Stimulated activated CD8-positive, alpha-beta memory T cell treated with anti-CD3 and anti-CD28 coated beads, Interleukin-15, amount 100 ng/mL, for 24 hours (primary cell): ENCODE results near the gene C3.
A peak's percentile ranks its signal among the peaks of the same experiment; 100 is the strongest.

Source experiments
- DNase-seq: peaks from one replicate; pipeline ENCODE4 v3.0.0-alpha.2; 2020; ENCODE audit warnings: low read depth

Gene C3

DNA sequence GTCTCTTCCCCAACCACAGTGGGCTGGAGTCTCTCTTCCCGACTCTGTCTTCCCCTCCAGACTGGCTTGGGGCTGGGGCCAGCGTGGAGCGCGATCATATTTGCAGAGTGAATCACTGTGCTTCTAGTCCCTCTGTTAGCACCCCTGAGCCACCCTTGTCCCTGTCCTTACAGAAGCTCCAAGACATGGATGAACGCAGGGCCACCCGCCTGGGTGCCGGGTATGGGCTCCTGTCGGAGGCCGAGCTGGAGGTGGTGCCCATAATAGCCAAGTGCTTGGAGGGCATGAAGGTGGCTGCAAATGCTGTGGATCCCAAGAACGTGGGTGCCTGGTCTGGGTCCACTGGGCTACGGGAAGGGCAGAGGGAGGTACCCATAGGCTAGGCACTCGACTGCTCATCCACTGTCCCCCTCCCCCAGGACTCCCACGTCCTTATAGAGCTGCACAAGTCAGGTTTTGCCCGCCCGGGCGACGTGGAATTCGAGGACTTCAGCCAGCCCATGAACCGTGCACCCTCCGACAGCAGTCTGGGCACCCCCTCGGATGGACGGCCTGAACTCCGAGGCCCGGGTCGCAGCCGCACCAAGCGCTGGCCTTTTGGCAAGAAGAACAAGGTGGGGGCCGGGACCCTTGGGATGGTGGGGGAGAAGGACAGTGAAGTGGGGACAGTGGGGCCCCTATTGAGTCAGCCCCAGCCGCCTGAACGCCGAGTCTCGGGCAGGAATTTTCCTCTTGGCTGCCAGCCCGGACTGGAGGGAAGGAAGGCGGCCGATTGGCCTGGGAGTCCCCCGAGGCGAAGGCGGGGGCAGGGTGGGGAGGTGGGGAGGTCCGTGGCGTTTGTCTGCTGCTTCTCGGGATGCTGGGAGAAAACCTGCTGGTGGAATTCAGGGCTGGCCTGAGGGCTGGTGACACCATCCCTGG is 24.2 kb upstream of the C3 start:
- DNase-seq, result no peak

- DNase-seq, result no peak
Observed at GRCh38 chr19:6743714-6744380, 23.4 kb upstream of the C3 start.

DNA sequence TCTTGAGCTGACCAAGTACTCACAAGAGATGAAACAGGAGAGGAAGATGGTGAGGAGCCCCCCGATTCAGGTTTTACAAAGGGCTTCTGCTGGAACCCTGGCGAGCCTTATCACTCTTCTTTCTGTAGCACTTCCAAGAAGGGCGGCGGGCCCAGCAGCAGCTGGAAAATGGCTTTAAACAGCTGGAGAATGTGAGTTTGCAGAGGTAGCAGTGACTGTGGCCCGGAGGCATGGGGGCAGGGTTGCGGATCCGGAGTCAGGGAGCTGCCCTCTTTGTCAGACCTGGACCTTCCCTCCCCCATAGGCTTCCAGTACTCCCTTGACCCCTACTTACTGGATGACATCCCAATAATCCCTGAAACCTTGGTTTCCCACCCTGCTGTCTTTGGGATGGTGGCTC is 22.6 kb upstream of the C3 start:
- DNase-seq, result no peak

DNA sequence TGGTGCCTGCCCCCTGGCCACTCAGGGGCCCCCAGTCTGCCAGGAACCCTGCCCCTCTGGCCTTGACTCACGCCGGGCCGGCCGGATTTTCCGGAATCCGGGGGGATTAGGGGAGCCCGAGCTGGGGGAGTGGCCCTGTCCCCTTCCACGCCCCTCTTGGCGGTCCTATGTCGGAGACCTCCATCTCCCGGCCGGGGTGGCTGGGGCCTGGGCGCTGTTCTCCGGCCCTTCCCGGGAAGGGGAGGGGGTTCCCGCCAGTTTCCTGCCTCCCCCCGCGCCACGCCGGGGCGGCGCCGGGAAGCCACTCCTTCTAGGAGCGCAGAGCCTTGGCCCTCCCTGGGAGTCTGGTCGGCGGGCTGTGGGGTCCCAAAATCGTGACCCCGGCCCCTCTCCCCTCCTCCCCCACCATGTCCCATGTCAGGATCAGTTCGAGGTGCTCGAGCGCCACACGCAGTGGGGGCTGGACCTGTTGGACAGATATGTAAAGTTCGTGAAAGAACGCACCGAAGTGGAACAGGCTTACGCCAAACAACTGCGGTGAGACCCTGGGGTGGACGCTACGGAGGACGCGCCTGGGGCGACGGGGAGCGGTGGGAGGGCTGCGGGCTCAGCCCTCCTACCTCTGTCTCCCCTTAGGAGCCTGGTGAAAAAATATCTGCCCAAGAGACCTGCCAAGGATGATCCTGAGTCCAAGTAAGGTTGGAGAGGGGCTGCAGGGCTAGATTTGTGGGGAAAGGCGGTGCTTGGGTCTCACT is 20.3 kb upstream of the C3 start:
- no peak for DNase-seq

- no peak for DNase-seq
Observed at GRCh38 chr19:6739883-6740588, 19.6 kb upstream of the C3 start.

- DNase-seq, result peak; percentile 69
Observed at GRCh38 chr19:6739390-6739882, 19.0 kb upstream of the C3 start, which contains the start of gene TRIP10. Gene TRIP10 (plus strand): TSS chr19:6739680. CDS start chr19:6739762, 82 bp downstream.

DNA sequence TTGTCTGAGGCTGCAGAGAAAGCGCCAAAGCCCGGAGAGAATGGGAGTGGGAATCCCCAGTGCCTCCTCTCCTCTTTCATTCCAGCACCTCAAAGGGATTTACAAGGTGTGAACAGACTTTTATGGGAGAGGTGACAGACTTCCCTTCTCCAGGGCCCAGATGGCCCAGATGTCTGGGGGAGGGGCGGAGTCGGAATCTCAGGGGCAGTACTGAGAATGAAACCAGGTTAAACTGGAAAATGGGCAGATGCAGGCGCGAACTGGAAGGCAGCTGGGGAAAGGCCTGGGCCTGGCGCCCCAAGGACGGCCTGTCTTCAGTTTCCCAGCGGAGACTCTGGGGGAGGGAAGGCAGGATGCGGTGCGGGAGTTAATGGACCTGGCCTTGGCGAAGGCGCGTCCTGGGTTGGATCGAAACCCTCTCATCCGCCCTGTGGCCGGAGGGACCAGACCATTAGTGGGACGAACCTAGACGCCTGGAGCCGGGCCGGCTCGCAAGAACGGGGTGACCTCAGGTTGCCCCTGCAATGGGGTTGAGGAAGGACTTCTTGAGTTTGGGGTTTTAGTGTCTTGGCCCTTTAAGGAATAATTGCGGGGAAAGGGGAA is 18.4 kb upstream of the C3 start:
- DNase-seq, result no peak

DNA sequence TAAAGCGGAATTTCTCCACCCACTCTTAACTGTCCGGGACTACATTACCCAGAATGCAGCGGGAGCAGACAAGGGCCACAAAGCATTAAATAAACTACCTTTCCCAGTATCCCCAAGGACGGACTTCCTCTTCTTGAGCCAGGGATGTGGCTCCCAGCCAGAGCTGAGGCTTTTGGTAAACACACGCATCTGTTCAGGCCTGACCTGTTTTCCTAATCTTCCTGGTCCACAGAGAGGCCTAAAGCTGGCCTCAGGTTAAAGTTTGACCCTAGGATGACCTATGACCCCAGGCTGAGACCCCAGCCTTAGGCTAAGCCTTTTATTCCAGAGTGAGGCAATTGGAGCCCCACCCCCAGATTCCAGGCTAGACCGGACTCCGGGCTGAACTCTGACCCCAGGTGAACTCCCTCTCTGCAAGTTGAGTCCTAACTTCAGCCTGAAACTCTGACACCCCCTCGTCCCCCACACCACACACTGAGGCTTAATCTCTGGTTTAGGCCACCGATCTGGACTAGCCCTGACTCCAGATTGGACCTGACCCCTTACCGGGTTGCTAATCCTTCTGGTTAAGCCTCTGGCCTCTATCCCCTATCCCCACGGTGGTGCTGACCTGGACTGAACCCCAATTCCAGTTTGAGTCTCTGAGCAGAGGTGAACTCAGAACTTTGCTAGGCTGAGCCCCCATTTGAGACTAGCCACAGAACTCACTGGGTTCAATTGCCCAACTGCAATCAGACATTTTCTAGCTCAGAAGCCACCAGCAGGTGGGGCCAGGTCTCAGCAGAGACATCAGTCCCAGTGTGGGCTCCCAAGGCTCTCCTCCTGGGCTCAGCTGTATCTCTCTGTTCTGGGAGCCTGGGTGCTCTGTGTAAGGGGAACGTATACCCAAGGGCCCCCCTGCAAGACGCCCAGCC is 17.7 kb upstream of the C3 start:
- DNase-seq, result peak; percentile 29

GRCh38 chr19:6737284-6737872 is 16.9 kb upstream of the C3 start, which contains the start of gene GPR108:
Gene GPR108 (minus strand): TSS chr19:6737580. CDS start chr19:6737576, 4 bp downstream.
- DNase-seq, result peak; percentile 95

- no peak for DNase-seq
Observed at GRCh38 chr19:6736917-6737283, 16.4 kb upstream of the C3 start.

GRCh38 chr19:6736169-6736916 is 15.9 kb upstream of the C3 start:
- peak; percentile 35 for DNase-seq

GRCh38 chr19:6735181-6735911 is 14.9 kb upstream of the C3 start:
- no peak for DNase-seq

DNA sequence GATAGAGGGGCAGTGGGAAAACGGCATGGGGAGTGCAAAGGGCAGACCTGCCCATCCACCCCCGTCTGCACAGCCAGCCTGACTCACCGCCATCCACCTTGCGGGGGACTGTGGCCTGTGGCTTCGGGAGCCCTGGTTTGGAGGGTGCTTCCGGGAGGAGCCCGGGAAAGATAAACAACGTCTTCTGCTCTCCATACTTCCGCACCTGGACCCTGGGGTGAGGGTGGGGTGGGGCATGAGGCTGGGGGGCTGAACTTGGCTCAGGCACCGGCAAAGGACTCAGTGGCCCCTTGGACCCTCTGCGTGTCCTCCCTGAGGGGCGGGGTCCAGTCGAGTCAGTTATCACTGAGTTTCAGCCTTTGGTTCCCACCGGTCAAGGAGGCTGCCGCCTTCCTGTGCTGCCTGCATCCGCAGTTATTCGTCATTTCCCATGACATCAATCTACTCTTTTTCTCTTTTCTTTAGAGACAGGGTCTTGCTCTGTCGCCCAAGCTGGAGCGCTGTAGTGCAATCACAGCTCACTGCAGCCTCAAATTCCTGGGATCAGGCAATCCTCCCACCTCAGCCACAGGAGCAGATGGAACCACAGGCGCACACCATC is 13.7 kb upstream of the C3 start:
- no peak for DNase-seq

DNA sequence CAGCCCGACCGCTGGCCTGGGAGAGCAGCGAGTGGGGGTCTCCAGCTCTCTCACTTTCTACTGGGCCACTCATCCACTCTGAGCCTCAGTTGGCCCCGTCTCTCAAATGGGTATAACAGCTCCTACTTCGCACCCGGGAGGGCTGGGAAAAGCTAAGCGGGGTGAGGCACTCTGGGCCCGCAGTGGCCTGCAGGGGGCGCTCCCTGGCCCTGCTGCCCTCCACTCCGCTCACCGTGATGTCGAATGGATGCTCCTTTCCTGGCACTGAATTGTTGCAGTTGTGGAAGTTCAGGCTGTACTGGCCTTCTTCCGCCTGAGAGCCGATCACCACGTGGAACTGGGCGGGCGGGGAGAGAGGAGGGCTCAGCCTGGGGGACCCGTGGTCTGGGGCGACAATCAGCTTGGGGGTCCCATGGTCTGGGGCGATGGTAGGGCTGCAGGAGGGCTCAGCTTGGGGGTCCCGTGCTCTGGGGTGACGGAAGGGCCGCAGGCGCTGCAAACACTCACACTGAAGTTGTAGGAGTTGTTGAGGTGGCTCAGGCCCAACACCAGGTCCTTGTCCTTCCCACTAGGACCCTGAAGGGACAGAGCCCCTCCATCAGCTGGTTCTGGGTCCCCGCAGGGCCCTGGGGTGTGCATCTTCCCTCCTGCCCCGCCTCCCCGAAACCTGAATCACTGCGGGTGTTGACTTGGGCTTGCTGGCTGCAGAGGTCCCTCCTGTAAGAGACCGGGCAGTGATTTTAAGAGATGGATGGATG is 13.1 kb upstream of the C3 start:
- no peak for DNase-seq

DNA sequence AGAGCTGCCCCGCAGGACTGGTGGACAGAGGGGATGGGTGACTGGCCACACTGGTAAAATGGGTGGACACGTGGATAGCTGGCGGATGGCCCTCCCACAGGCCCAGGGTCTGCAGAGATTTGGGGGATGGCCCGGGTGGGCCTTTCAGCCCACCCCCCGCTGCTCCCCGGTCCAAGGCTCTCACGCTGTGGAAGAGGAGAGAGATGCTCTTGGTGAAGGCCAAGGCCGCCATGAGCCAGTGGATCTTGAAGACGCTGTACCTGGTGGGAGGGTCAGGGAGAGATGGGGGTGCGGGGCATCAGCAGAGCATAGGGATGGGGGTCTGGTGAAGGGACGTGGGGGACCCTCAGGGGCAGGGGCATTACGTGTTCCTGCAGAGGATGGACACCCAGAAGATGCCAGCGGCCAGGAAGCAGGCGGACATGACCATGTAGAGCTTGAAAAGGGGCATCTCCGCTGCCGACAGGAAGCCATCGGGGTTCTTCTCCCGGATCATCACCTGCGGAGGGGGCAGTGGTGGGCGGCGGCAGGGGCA is 12.4 kb upstream of the C3 start:
- no peak for DNase-seq

GRCh38 chr19:6731822-6732221 is 11.4 kb upstream of the C3 start:
- no peak for DNase-seq
